Panc1 (cell line): ENCODE results near the gene NANOS2. TPM values are rescaled to one million over a fixed set of nuclear protein-coding genes. Genes with fewer than 3 reads are reported as not detected.

Source experiments
- ATAC-seq: fragments of 200-7000 bp; cut with Tn5 transposase; 2 replicates; pipeline ENCODE4 v1.9.1; 2020; ENCODE audit warnings: mild to moderate bottlenecking, moderate library complexity
- BruUV-seq: library from RNA; stranded (reverse); fragments of 400-500 nt; replicated peaks from 2 replicates; lab custom pipeline; 2021; lab: Mats Ljungman, UMichigan
- CTCF ChIA-PET: fragments of 300-600 bp; sonication (Branson Sonifier 250); formaldehyde crosslinking; loops from one replicate; lab custom pipeline; 2022; ENCODE audit warnings: antibody characterized with exemption; lab: Charles Lee
- POLR2A ChIA-PET: fragments of 300-600 bp; sonication (Branson Sonifier 250); formaldehyde crosslinking; loops from one replicate; lab custom pipeline; 2022; ENCODE audit warnings: antibody characterized with exemption; lab: Charles Lee
- DNase-seq: peaks from one replicate; pipeline ENCODE4 v3.0.0-alpha.2; 2010; ENCODE audit warnings: low read depth, low spot score
- H3K27ac ChIP-seq: 2 replicates; pipeline ENCODE4 v1.5.1; 2011; ENCODE audit warnings: mild to moderate bottlenecking, low read length, inconsistent platforms
- H3K27me3 ChIP-seq: fragments of 200-500 bp; sonication (Bioruptor generic); 2 replicates; pipeline ENCODE4 v1.6.0; 2014; ENCODE audit warnings: low read length, inconsistent platforms; ENCODE audit not compliant: control insufficient read depth, insufficient read depth
- H3K36me3 ChIP-seq: fragments of 200-500 bp; sonication (Bioruptor generic); 2 replicates; pipeline ENCODE4 v1.5.1; 2014; ENCODE audit warnings: inconsistent platforms, mild to moderate bottlenecking, low read length, moderate library complexity; ENCODE audit not compliant: control insufficient read depth, insufficient read depth
- H3K4me1 ChIP-seq: 2 replicates; pipeline ENCODE4 v1.5.1; 2011; ENCODE audit warnings: inconsistent platforms, mild to moderate bottlenecking, low read length, moderate library complexity; ENCODE audit not compliant: control insufficient read depth, insufficient read depth
- H3K4me3 ChIP-seq, 2 experiments: 2 replicates each; pipeline ENCODE4 v1.5.1; 2011 to 2012; ENCODE audit warnings: low read depth in 2 of 2, low read length in 2 of 2, mild to moderate bottlenecking in 2 of 2, inconsistent platforms in 1 of 2, moderate library complexity in 1 of 2
- H3K9me3 ChIP-seq: fragments of 200-500 bp; sonication (Bioruptor generic); 2 replicates; pipeline ENCODE4 v1.5.1; 2014; ENCODE audit warnings: low read depth, mild to moderate bottlenecking, inconsistent platforms, low read length, moderate library complexity; ENCODE audit not compliant: control insufficient read depth, insufficient read depth
- POLR2AphosphoS5 ChIP-seq: IDR thresholded peaks from 2 replicates; pipeline ENCODE4 v1.6.1; 2012; ENCODE audit warnings: mild to moderate bottlenecking, low read depth, low read length, moderate library complexity
- REST ChIP-seq, 2 experiments: IDR thresholded peaks; 2 replicates each; pipeline ENCODE4 v1.6.1; 2011 to 2012; ENCODE audit warnings: low read depth in 2 of 2, control low read depth in 1 of 2, low read length in 1 of 2, mild to moderate bottlenecking in 1 of 2, moderate library complexity in 1 of 2; ENCODE audit not compliant: insufficient read depth in 1 of 2
- SIN3A ChIP-seq: IDR thresholded peaks from 2 replicates; pipeline ENCODE4 v1.6.1; 2012; ENCODE audit warnings: low read depth, mild to moderate bottlenecking, low read length, moderate library complexity, borderline replicate concordance; ENCODE audit not compliant: insufficient read depth
- TCF7L2 ChIP-seq: IDR thresholded peaks from 2 replicates; pipeline ENCODE4 v1.6.1; 2011; ENCODE audit warnings: mild to moderate bottlenecking, low read depth, low read length, inconsistent platforms
- in situ Hi-C: cut with HindIII; loops from 2 replicates; pipeline ENCODE4 v1.10.0; 2016; ENCODE audit warnings: low sequenced_read_pairs, low pct_unique_long_range_greater_than_20kb
- intact Hi-C: fragments of 100-400 bp; cut with micrococcal nuclease; formaldehyde crosslinking; loops from one replicate; pipeline ENCODE4 v1.10.0; 2022; ENCODE audit not compliant: unreplicated experiment
- total RNA-seq: library from RNA; stranded (reverse); gene quantifications from one replicate; pipeline ENCODE4 v1.2.1, GENCODE V29; 2021; ENCODE audit not compliant: unreplicated experiment
- TF ChIP-seq, protein P1 (sequence below): fragments of 450-650 bp; IDR thresholded peaks from 2 replicates; pipeline ENCODE4 v1.5.1; 2017; ENCODE audit warnings: mild to moderate bottlenecking

The NANOS2 gene
- total RNA-seq, 1 experiment from 2014 or later, result not detected

DNA sequence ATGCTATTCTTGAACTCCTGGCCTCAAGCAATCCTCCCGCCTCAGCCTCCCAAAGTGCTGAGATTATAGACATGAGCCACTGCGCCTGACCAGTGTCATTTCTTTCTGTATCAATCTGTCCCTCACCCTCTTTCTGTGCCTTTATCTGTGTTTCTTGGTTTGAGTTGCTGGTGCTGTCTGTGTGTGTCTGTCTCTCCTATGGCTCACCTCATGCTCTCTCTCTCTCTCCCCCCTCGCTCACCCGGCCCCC, 38.5 kb downstream of the NANOS2 start:
- DNase-seq (no peak), ATAC-seq (no peak)
- in situ Hi-C loops, result no loop called here
- Histone ChIP-seq H3K9me3 (no peaks in the 10 kb centered on the region), H3K27ac (no peak overlapping the region), H3K27me3 (no peaks in the 10 kb centered on the region), H3K4me3 (no peak overlapping the region), H3K4me1 (no peaks in the 10 kb centered on the region), H3K36me3 (no peaks in the 10 kb centered on the region)
- BruUV-seq, result no TSS peak
- TF ChIP-seq REST (IDR thresholded peaks at IDR 0.05; ENCODE audit: insufficient read depth in 1 of 2, low read depth in 2 of 2, low read length in 1 of 2), result no peak
- TF ChIP-seq, protein P1, sequence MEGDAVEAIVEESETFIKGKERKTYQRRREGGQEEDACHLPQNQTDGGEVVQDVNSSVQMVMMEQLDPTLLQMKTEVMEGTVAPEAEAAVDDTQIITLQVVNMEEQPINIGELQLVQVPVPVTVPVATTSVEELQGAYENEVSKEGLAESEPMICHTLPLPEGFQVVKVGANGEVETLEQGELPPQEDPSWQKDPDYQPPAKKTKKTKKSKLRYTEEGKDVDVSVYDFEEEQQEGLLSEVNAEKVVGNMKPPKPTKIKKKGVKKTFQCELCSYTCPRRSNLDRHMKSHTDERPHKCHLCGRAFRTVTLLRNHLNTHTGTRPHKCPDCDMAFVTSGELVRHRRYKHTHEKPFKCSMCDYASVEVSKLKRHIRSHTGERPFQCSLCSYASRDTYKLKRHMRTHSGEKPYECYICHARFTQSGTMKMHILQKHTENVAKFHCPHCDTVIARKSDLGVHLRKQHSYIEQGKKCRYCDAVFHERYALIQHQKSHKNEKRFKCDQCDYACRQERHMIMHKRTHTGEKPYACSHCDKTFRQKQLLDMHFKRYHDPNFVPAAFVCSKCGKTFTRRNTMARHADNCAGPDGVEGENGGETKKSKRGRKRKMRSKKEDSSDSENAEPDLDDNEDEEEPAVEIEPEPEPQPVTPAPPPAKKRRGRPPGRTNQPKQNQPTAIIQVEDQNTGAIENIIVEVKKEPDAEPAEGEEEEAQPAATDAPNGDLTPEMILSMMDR, result no peak
- no peak for TF ChIP-seq TCF7L2
- TF ChIP-seq SIN3A, result no peak
- TF ChIP-seq POLR2AphosphoS5, result no peak
- ChIA-PET CTCF (no interaction called here), POLR2A (no interaction called here)
- intact Hi-C loops, result no loop called here

DNA sequence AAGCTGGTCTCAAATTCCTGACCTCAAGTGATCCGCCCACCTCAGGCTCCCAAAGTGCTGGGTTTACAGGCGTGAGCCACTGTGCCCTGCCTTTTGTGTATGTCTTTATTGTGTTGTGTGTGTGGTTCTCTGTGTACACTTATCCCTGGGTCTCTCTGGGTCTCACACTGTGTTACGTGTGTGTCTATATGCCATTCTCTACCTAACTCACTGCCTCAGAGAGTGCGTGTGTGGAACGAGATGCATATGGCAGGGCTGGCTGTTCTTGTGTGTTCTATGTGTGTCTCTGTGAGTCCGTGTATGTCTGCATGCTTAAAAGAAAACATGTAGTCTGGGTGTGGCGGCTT, 40.0 kb downstream of the NANOS2 start:
- intact Hi-C loops, result no loop called here
- DNase-seq (no peak), ATAC-seq (no peak)
- TF ChIP-seq, protein P1, result no peak
- TF ChIP-seq POLR2AphosphoS5 (no peak), SIN3A (no peak), REST (IDR thresholded peaks at IDR 0.05; ENCODE audit: insufficient read depth in 1 of 2, low read depth in 2 of 2, low read length in 1 of 2) (no peak), TCF7L2 (no peak)
- no peaks in the 10 kb centered on the region for H3K27me3 ChIP-seq
- in situ Hi-C loops, result no loop called here
- no peak overlapping the region for H3K27ac ChIP-seq
- no peak overlapping the region for H3K4me3 ChIP-seq
- ChIA-PET POLR2A (interaction anchor here (0.7 kb wide), 1 partner anchor 11 kb away, joined by 3 read pairs; no protein-coding TSS in a partner anchor), CTCF (no interaction called here)
- H3K9me3 ChIP-seq, result no peaks in the 10 kb centered on the region
- BruUV-seq, result no TSS peak
- H3K36me3 ChIP-seq, result no peaks in the 10 kb centered on the region
- no peaks in the 10 kb centered on the region for H3K4me1 ChIP-seq
